ENCODE results near the gene SLCO2B1. TPM values are rescaled to one million over a fixed set of nuclear protein-coding genes. Genes with fewer than 3 reads are reported as not detected.

SLCO2B1 gene
- total RNA-seq, 4 donors from 2014 or later, result 68.8 to 148 (median 85.3) TPM

- TF ChIP-seq, protein P1, sequence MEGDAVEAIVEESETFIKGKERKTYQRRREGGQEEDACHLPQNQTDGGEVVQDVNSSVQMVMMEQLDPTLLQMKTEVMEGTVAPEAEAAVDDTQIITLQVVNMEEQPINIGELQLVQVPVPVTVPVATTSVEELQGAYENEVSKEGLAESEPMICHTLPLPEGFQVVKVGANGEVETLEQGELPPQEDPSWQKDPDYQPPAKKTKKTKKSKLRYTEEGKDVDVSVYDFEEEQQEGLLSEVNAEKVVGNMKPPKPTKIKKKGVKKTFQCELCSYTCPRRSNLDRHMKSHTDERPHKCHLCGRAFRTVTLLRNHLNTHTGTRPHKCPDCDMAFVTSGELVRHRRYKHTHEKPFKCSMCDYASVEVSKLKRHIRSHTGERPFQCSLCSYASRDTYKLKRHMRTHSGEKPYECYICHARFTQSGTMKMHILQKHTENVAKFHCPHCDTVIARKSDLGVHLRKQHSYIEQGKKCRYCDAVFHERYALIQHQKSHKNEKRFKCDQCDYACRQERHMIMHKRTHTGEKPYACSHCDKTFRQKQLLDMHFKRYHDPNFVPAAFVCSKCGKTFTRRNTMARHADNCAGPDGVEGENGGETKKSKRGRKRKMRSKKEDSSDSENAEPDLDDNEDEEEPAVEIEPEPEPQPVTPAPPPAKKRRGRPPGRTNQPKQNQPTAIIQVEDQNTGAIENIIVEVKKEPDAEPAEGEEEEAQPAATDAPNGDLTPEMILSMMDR (IDR thresholded peaks at IDR 0.05; ENCODE audit: low read depth), result no peak
Observed at GRCh38 chr11:75114465-75114864, 36.4 kb upstream of the SLCO2B1 start.

DNA sequence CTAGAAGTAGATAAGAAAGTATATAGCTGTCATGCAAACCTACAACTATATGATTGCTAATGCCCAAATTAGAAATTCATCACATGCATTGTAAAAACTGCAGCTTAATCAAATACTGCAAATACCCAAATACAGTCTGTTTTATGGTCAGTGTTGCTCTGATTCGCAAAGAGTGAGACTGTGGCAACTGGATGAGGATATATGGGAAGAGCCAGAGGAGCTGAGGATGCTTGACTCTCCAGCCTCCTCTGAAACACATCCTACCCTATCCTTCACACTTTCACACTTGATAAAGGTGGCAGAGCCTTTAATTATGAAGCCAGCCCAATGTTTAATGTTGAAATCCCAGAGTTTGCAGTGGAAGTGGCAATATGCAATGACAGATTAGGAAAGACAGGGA is 32.3 kb upstream of the SLCO2B1 start:
- TF ChIP-seq, protein P1 (IDR thresholded peaks at IDR 0.05; ENCODE audit: low read depth), result no peak

- TF ChIP-seq, protein P1 (IDR thresholded peaks at IDR 0.05; ENCODE audit: low read depth), result no peak
Observed at GRCh38 chr11:75126564-75126963, 24.3 kb upstream of the SLCO2B1 start.

GRCh38 chr11:75132080-75132479 is 18.8 kb upstream of the SLCO2B1 start:
- TF ChIP-seq, protein P1 (IDR thresholded peaks at IDR 0.05; ENCODE audit: low read depth), result no peak

- TF ChIP-seq, protein P1 (IDR thresholded peaks at IDR 0.05; ENCODE audit: low read depth), result no peak
Observed at GRCh38 chr11:75133976-75134375, 16.9 kb upstream of the SLCO2B1 start.

- TF ChIP-seq, protein P1 (IDR thresholded peaks at IDR 0.05; ENCODE audit: low read depth), result no peak
Observed at GRCh38 chr11:75135021-75135650, 15.8 kb upstream of the SLCO2B1 start.

- TF ChIP-seq, protein P1 (IDR thresholded peaks at IDR 0.05; ENCODE audit: low read depth), result no peak
Observed at GRCh38 chr11:75135651-75136050, 15.3 kb upstream of the SLCO2B1 start.

Data from subcutaneous adipose tissue (tissue), 4 donors.